ENCODE measurements around the gene FNDC7.

DNA sequence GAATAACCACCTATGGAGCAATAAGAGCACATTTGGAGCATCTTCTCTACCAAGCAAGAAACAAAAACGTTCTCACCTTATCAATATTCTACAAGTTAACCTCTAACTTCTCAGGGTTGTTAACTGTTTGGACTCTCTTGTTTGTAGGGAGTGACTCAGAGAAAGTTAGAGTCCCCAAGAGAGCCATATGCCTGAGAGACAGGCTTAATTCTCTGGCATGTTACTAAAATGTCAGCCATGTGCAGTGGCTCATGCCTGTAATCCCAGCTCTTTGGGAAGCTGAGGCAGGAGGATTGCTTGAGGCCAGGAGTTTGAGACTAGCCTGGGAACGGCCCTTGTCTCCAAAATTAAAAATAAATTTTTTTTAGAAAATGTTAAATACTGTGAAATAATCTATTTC is 47.6 kb upstream of the FNDC7 start:
- no peak for TF ChIP-seq POLR2A (IDR thresholded peaks at IDR 0.05)
- TF ChIP-seq, protein P1, sequence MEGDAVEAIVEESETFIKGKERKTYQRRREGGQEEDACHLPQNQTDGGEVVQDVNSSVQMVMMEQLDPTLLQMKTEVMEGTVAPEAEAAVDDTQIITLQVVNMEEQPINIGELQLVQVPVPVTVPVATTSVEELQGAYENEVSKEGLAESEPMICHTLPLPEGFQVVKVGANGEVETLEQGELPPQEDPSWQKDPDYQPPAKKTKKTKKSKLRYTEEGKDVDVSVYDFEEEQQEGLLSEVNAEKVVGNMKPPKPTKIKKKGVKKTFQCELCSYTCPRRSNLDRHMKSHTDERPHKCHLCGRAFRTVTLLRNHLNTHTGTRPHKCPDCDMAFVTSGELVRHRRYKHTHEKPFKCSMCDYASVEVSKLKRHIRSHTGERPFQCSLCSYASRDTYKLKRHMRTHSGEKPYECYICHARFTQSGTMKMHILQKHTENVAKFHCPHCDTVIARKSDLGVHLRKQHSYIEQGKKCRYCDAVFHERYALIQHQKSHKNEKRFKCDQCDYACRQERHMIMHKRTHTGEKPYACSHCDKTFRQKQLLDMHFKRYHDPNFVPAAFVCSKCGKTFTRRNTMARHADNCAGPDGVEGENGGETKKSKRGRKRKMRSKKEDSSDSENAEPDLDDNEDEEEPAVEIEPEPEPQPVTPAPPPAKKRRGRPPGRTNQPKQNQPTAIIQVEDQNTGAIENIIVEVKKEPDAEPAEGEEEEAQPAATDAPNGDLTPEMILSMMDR (IDR thresholded peaks at IDR 0.05), result no peak

Measured in body of pancreas (tissue), 4 donors.